Activated naive CD4-positive, alpha-beta T cell treated with anti-CD3 and anti-CD28 coated beads for 36 hours (primary cell): ENCODE results near the gene ZNF654. TPM values are rescaled to one million over a fixed set of nuclear protein-coding genes. Genes with fewer than 3 reads are reported as not detected.
"Not testable (repeated sequence)": the region's sequence is repeated elsewhere in the genome, so short reads cannot be mapped to it uniquely, and the experiment has no call there.

Source experiments
- CTCF ChIA-PET: fragments of 350-600 bp; sonication (Branson Sonifier 250); formaldehyde crosslinking; loops from one replicate; lab custom pipeline; 2021; ENCODE audit warnings: antibody characterized with exemption; lab: Charles Lee
- DNase-seq: peaks from one replicate; pipeline ENCODE4 v3.0.0-alpha.2; 2020
- H3K27ac Mint-ChIP-seq: one replicate; pipeline ENCODE4 v1.8.0; 2021; ENCODE audit warnings: mild to moderate bottlenecking, mixed read lengths
- H3K27me3 Mint-ChIP-seq: one replicate; pipeline ENCODE4 v1.8.0; 2021; ENCODE audit warnings: low read depth, mixed read lengths
- H3K36me3 Mint-ChIP-seq: one replicate; pipeline ENCODE4 v1.8.0; 2021; ENCODE audit warnings: low read depth, mixed read lengths
- H3K4me1 Mint-ChIP-seq: one replicate; pipeline ENCODE4 v1.8.0; 2021; ENCODE audit warnings: low read depth, mixed read lengths
- H3K4me3 Mint-ChIP-seq: one replicate; pipeline ENCODE4 v1.8.0; 2021; ENCODE audit warnings: mild to moderate bottlenecking, moderate library complexity, mixed read lengths
- H3K9me3 Mint-ChIP-seq: one replicate; pipeline ENCODE4 v1.8.0; 2021; ENCODE audit warnings: mixed read lengths
- intact Hi-C: fragments of 100-400 bp; cut with micrococcal nuclease; formaldehyde crosslinking; loops from one replicate; pipeline ENCODE4 v1.15.1; 2023
- total RNA-seq, 2 experiments: library from RNA; stranded (reverse); gene quantifications; one replicate each; pipeline ENCODE4 v1.2.3, GENCODE V29; 2021

Gene ZNF654
- total RNA-seq, 2 experiments from 2014 or later, result 17.8 to 18.8 TPM

- H3K9me3 Mint-ChIP-seq, result no peaks in the 10 kb centered on the region
Observed at GRCh38 chr3:88168171-88168570, 109.1 kb downstream of the ZNF654 start.

GRCh38 chr3:88180398-88180999, 121.4 kb downstream of the ZNF654 start:
- intact Hi-C loops, result loop anchor here (1.0 kb wide), 7 partner anchors 67 to 882 kb away; partner anchors contain the start of genes CGGBP1 and ZNF654
- peak; percentile 62 for DNase-seq
- Mint-ChIP-seq H3K9me3 (peaks cover 12% of the 10 kb centered on the region), H3K4me3 (no peak overlapping the region), H3K27ac (no peak overlapping the region), H3K4me1 (no peaks in the 10 kb centered on the region), H3K36me3 (no peaks in the 10 kb centered on the region), H3K27me3 (no peaks in the 10 kb centered on the region)
- CTCF ChIA-PET, result interaction anchor here (0.6 to 1.3 kb wide), 6 partner anchors 10 to 830 kb away, joined by 3 to 5 read pairs (median 4); no protein-coding TSS in a partner anchor

More at GRCh38 chr3:88168171-88168570, 109.1 kb downstream of the ZNF654 start:
- Mint-ChIP-seq H3K27me3 (no peaks in the 10 kb centered on the region), H3K4me1 (peaks cover 2% of the 10 kb centered on the region), H3K36me3 (peaks cover 15% of the 10 kb centered on the region), H3K4me3 (no peak overlapping the region), H3K27ac (no peak overlapping the region)
- no peak for DNase-seq
- intact Hi-C loops, result no loop called here
- CTCF ChIA-PET, result interaction anchor here (0.8 kb wide), 1 partner anchor 862 kb away, joined by 10 read pairs; no protein-coding TSS in a partner anchor

GRCh38 chr3:88182165-88182918, 123.3 kb downstream of the ZNF654 start:
- H3K9me3 Mint-ChIP-seq, result peaks cover 26% of the 10 kb centered on the region
- H3K27me3 Mint-ChIP-seq, H3K4me1 Mint-ChIP-seq, H3K36me3 Mint-ChIP-seq, DNase-seq, intact Hi-C loops, H3K27ac Mint-ChIP-seq, H3K4me3 Mint-ChIP-seq: not testable (repeated sequence)
- CTCF ChIA-PET, result interaction anchor here (0.6 kb wide), 1 partner anchor 1015 kb away, joined by 3 read pairs; no protein-coding TSS in a partner anchor

- H3K36me3 Mint-ChIP-seq, result no peaks in the 10 kb centered on the region
- CTCF ChIA-PET, result no interaction called here
- intact Hi-C loops, result loop anchor here (2.0 kb wide), 1 partner anchor 38 kb away; no protein-coding TSS in a partner anchor
Observed at GRCh38 chr3:88188436-88188835, 129.4 kb downstream of the ZNF654 start.

GRCh38 chr3:88189361-88189810, 130.3 kb downstream of the ZNF654 start:
- Mint-ChIP-seq H3K27ac (peak overlapping the region; percentile 28), H3K9me3 (peaks cover 30% of the 10 kb centered on the region), H3K36me3 (no peaks in the 10 kb centered on the region), H3K27me3 (no peaks in the 10 kb centered on the region), H3K4me3 (no peak overlapping the region), H3K4me1 (peaks cover 9% of the 10 kb centered on the region)
- CTCF ChIA-PET, result interaction anchor here (0.8 kb wide), 1 partner anchor 909 kb away, joined by 6 read pairs; no protein-coding TSS in a partner anchor
- DNase-seq, result peak; percentile 27
- intact Hi-C loops, result loop anchor here (2.0 kb wide), 1 partner anchor 39 kb away; no protein-coding TSS in a partner anchor

More at GRCh38 chr3:88188436-88188835, 129.4 kb downstream of the ZNF654 start:
- Mint-ChIP-seq H3K4me3 (no peak overlapping the region), H3K4me1 (peaks cover 9% of the 10 kb centered on the region), H3K27ac (no peak overlapping the region), H3K9me3 (peaks cover 31% of the 10 kb centered on the region), H3K27me3 (no peaks in the 10 kb centered on the region)
- DNase-seq, result no peak

- intact Hi-C loops, result no loop called here
- peaks cover 2% of the 10 kb centered on the region for H3K27me3 Mint-ChIP-seq
- H3K9me3 Mint-ChIP-seq, result peaks cover 10% of the 10 kb centered on the region
- no peak overlapping the region for H3K27ac Mint-ChIP-seq
- CTCF ChIA-PET, result no interaction called here
- H3K36me3 Mint-ChIP-seq, result no peaks in the 10 kb centered on the region
- no peak for DNase-seq
- peaks cover 13% of the 10 kb centered on the region for H3K4me1 Mint-ChIP-seq
- H3K4me3 Mint-ChIP-seq, result no peak overlapping the region
Observed at GRCh38 chr3:88191872-88192409, 132.9 kb downstream of the ZNF654 start.

GRCh38 chr3:88192631-88193030, 133.6 kb downstream of the ZNF654 start:
- Mint-ChIP-seq H3K9me3 (peaks cover 6% of the 10 kb centered on the region), H3K4me3 (no peak overlapping the region), H3K27ac (no peak overlapping the region), H3K27me3 (peaks cover 3% of the 10 kb centered on the region), H3K4me1 (peaks cover 13% of the 10 kb centered on the region), H3K36me3 (no peaks in the 10 kb centered on the region)
- DNase-seq, result no peak
- intact Hi-C loops, result no loop called here
- CTCF ChIA-PET, result no interaction called here

Other genes starting within 250 kb of the ZNF654 start
- gene CGGBP1, start 250 bp upstream of the ZNF654 start, total RNA-seq, result 10 to 100 TPM; 91.9 to 94.0 TPM
- gene C3orf38, start 90.7 kb downstream of the ZNF654 start, total RNA-seq, result 10 to 100 TPM; 16.0 to 16.7 TPM